HCT116 (cell line): Measurements from ENCODE around the gene GBF1. TPM values are rescaled to one million over a fixed set of nuclear protein-coding genes. Genes with fewer than 3 reads are reported as not detected.

Experiments
- ATAC-seq: fragments of 200-7000 bp; cut with Tn5 transposase; 2 replicates; pipeline ENCODE4 v1.9.1; 2020; ENCODE audit warnings: mild to moderate bottlenecking, moderate library complexity
- BruUV-seq: library from RNA; stranded (reverse); fragments of 400-500 nt; replicated peaks from 2 replicates; lab custom pipeline; 2021; lab: Mats Ljungman, UMichigan
- CTCF ChIA-PET: fragments of 300-600 bp; sonication (Branson Sonifier 250); formaldehyde crosslinking; loops from one replicate; lab custom pipeline; 2021; ENCODE audit warnings: antibody characterized with exemption; lab: Charles Lee
- POLR2A ChIA-PET: fragments of 300-600, 350-600 bp; sonication (Branson Sonifier 250); formaldehyde crosslinking; loops from one replicate; lab custom pipeline; 2021; ENCODE audit warnings: antibody characterized with exemption; lab: Charles Lee
- RAD21 ChIA-PET, 2 experiments: fragments of 300-600 bp; sonication (Branson Sonifier 250); formaldehyde crosslinking; loops; one replicate each; lab custom pipeline; 2023; ENCODE audit warnings: low total read pairs in 2 of 2; ENCODE audit not compliant: uncharacterized antibody in 2 of 2, unreplicated experiment in 2 of 2, low non-redundant PET in 1 of 2; lab: Charles Lee
- DNase-seq: peaks from one replicate; pipeline ENCODE4 v3.0.0-alpha.2; 2010; ENCODE audit warnings: low read depth, low spot score
- H2AFZ ChIP-seq: fragments of 200-600 bp; shearing (Covaris generic), sonication (generic); 2 replicates; pipeline ENCODE4 v1.6.1; 2017; ENCODE audit warnings: low read depth, mixed run types, mixed read lengths, antibody characterized with exemption, low read length; ENCODE audit not compliant: poor library complexity, severe bottlenecking
- H3K27ac ChIP-seq: 2 replicates; pipeline ENCODE4 v1.5.1; 2012; ENCODE audit warnings: low read depth, low read length
- H3K27me3 ChIP-seq: fragments of 200-600 bp; sonication (generic); 2 replicates; pipeline ENCODE4 v1.6.1; 2016; ENCODE audit warnings: mixed run types, low read length, mixed read lengths; ENCODE audit not compliant: insufficient read depth
- H3K36me3 ChIP-seq, 2 experiments: fragments of 200-500 bp in 1 of 2; fragments of 200-600 bp in 1 of 2; sonication (Bioruptor generic) in 1 of 2; sonication (generic) in 1 of 2; 2 replicates each; pipeline versions ENCODE4 v1.5.1 to v1.6.1; 2014 to 2016; ENCODE audit warnings: low read length in 2 of 2, inconsistent platforms in 1 of 2, mixed read lengths in 1 of 2, mixed run types in 1 of 2; ENCODE audit not compliant: insufficient read depth in 2 of 2, control insufficient read depth in 1 of 2
- H3K4me1 ChIP-seq, 2 experiments: fragments of 200-600 bp in 1 of 2; sonication (generic) in 1 of 2; 2 replicates each; pipeline versions ENCODE4 v1.5.1 to v1.6.1; 2012 to 2017; ENCODE audit warnings: low read length in 2 of 2, inconsistent platforms in 1 of 2, mild to moderate bottlenecking in 1 of 2, mixed read lengths in 1 of 2, mixed run types in 1 of 2, moderate library complexity in 1 of 2; ENCODE audit not compliant: insufficient read depth in 2 of 2, control insufficient read depth in 1 of 2
- H3K4me2 ChIP-seq: fragments of 200-600 bp; sonication (generic); 2 replicates; pipeline ENCODE4 v1.6.1; 2017; ENCODE audit warnings: mixed run types, low read length, mixed read lengths
- H3K4me3 ChIP-seq, 2 experiments: fragments of 200-600 bp in 1 of 2; sonication (generic) in 1 of 2; replicated peaks in 1 of 2; 2 replicates each; pipeline ENCODE4 v1.5.1; 2011 to 2016; ENCODE audit warnings: low read length in 2 of 2, control low read depth in 1 of 2, low read depth in 1 of 2, mild to moderate bottlenecking in 1 of 2, mixed read lengths in 1 of 2, mixed run types in 1 of 2
- H3K79me2 ChIP-seq: fragments of 200-600 bp; sonication (generic); 2 replicates; pipeline ENCODE4 v1.6.1; 2017; ENCODE audit warnings: mild to moderate bottlenecking, mixed run types, low read length, moderate library complexity, mixed read lengths; ENCODE audit not compliant: insufficient read depth
- H3K9ac ChIP-seq: fragments of 200-600 bp; sonication (generic); 2 replicates; pipeline ENCODE4 v1.6.1; 2016; ENCODE audit warnings: low read length, mixed read lengths
- H3K9me2 ChIP-seq: fragments of 200-600 bp; sonication (generic), shearing (Covaris generic); 2 replicates; pipeline ENCODE4 v1.6.1; 2017; ENCODE audit warnings: mixed run types, mild to moderate bottlenecking, moderate library complexity; ENCODE audit not compliant: insufficient read depth
- H3K9me3 ChIP-seq, 2 experiments: fragments of 200-500 bp in 1 of 2; fragments of 200-600 bp in 1 of 2; sonication (Bioruptor generic) in 1 of 2; sonication (generic) in 1 of 2; 2 replicates each; pipeline ENCODE4 v1.6.1; 2014 to 2017; ENCODE audit warnings: low read length in 2 of 2, mixed read lengths in 2 of 2, inconsistent platforms in 1 of 2, low read depth in 1 of 2, mild to moderate bottlenecking in 1 of 2, mixed run types in 1 of 2, moderate library complexity in 1 of 2; ENCODE audit not compliant: control insufficient read depth in 1 of 2, insufficient read depth in 1 of 2
- H4K20me1 ChIP-seq: fragments of 200-600 bp; sonication (generic), shearing (Covaris generic); 2 replicates; pipeline ENCODE4 v1.6.1; 2017; ENCODE audit warnings: mixed run types, mild to moderate bottlenecking, moderate library complexity; ENCODE audit not compliant: insufficient read depth
- ATF3 ChIP-seq: IDR thresholded peaks from 2 replicates; pipeline ENCODE4 v1.6.1; 2012
- CBX3 ChIP-seq: IDR thresholded peaks from 2 replicates; pipeline ENCODE4 v1.6.1; 2012; ENCODE audit warnings: low read depth
- CEBPB ChIP-seq: IDR thresholded peaks from 2 replicates; pipeline ENCODE4 v1.6.1; 2012; ENCODE audit warnings: low read depth
- FOSL1 ChIP-seq: IDR thresholded peaks from 2 replicates; pipeline ENCODE4 v1.6.1; 2012; ENCODE audit warnings: low read depth
- JUND ChIP-seq: IDR thresholded peaks from 2 replicates; pipeline ENCODE4 v1.6.1; 2012
- MAX ChIP-seq: IDR thresholded peaks from 2 replicates; pipeline ENCODE4 v1.6.1; 2012
- POLR2A ChIP-seq: IDR thresholded peaks from 2 replicates; pipeline ENCODE4 v1.7.0; 2011; ENCODE audit warnings: borderline replicate concordance; ENCODE audit not compliant: insufficient read depth, insufficient read length; ENCODE audit errors: extremely low read depth
- RAD21 ChIP-seq: IDR thresholded peaks from 2 replicates; pipeline ENCODE4 v1.6.1; 2012; ENCODE audit warnings: low read depth, mild to moderate bottlenecking
- REST ChIP-seq: IDR thresholded peaks from 2 replicates; pipeline ENCODE4 v1.6.1; 2012; ENCODE audit warnings: low read depth
- SIN3A ChIP-seq: IDR thresholded peaks from 2 replicates; pipeline ENCODE4 v1.6.1; 2012; ENCODE audit warnings: low read depth
- SRF ChIP-seq: IDR thresholded peaks from 2 replicates; pipeline ENCODE4 v1.6.1; 2012; ENCODE audit warnings: low read depth
- TCF7L2 ChIP-seq: IDR thresholded peaks from 2 replicates; pipeline ENCODE4 v1.7.0; 2011; ENCODE audit warnings: borderline replicate concordance, inconsistent platforms; ENCODE audit not compliant: insufficient read depth, insufficient read length; ENCODE audit errors: extremely low read depth
- YY1 ChIP-seq: IDR thresholded peaks from 2 replicates; pipeline ENCODE4 v1.6.1; 2011; ENCODE audit warnings: low read length, low read depth, moderate library complexity, mild to moderate bottlenecking; ENCODE audit not compliant: insufficient replicate concordance; ENCODE audit errors: extremely low read depth
- ZBTB33 ChIP-seq: IDR thresholded peaks from 2 replicates; pipeline ENCODE4 v1.6.1; 2011; ENCODE audit warnings: mild to moderate bottlenecking, low read length, moderate library complexity; ENCODE audit not compliant: insufficient replicate concordance; ENCODE audit errors: extremely low read depth
- ZFX ChIP-seq: fragments of 450-650 bp; IDR thresholded peaks from 2 replicates; pipeline ENCODE4 v1.6.1; 2017
- ZNF274 ChIP-seq: fragments of 200-500 bp; sonication (Bioruptor generic); IDR thresholded peaks from 2 replicates; pipeline ENCODE4 v1.6.1; 2014; ENCODE audit warnings: mild to moderate bottlenecking, low read depth, low read length, inconsistent platforms
- intact Hi-C: fragments of 100-400 bp; cut with micrococcal nuclease; formaldehyde crosslinking; loops from 2 replicates; pipeline ENCODE4 v1.10.0; 2022
- total RNA-seq: library from RNA; stranded (reverse); gene quantifications from one replicate; pipeline ENCODE4 v1.2.1, GENCODE V29; 2021; ENCODE audit not compliant: unreplicated experiment

GBF1 gene
- total RNA-seq, 1 experiment from 2014 or later, result 58.9 TPM

- no peak overlapping the region for H2AFZ ChIP-seq
- H3K9me3 ChIP-seq, result no peaks in the 10 kb centered on the region
- ChIA-PET CTCF (interaction anchor here (1.7 to 2.0 kb wide), 2 partner anchors 30 to 151 kb away, joined by 6 to 8 read pairs; no protein-coding TSS in a partner anchor), RAD21 (no interaction called here)
- H3K4me1 ChIP-seq, result no peaks in the 10 kb centered on the region
- no peaks in the 10 kb centered on the region for H3K9me2 ChIP-seq
- no peak for DNase-seq
- H3K9ac ChIP-seq, result no peak overlapping the region
- H3K36me3 ChIP-seq, result peaks cover 20 to 24% of the 10 kb centered on the region in 2 experiments
- TF ChIP-seq POLR2A (no peak), REST (no peak), MAX (no peak), RAD21 (no peak), FOSL1 (no peak), ZBTB33 (no peak), SIN3A (no peak), SRF (no peak), TCF7L2 (no peak), JUND (no peak), ATF3 (no peak), ZFX (no peak), YY1 (no peak), CEBPB (no peak), ZNF274 (no peak), CBX3 (no peak)
- TF ChIP-seq, all 23 proteins: peak for 0
- Histone ChIP-seq H3K4me3 (no peak overlapping the region), H3K27ac (no peak overlapping the region), H4K20me1 (no peaks in the 10 kb centered on the region), H3K79me2 (no peaks in the 10 kb centered on the region), H3K4me2 (no peak overlapping the region), H3K27me3 (no peaks in the 10 kb centered on the region)
- ATAC-seq, result no peak
- BruUV-seq, result no TSS peak
- POLR2A ChIA-PET, result interaction anchor here (1.2 kb wide), 1 partner anchor 9 kb away, joined by 3 read pairs; no protein-coding TSS in a partner anchor
- intact Hi-C loops, result no loop called here
Observed at GRCh38 chr10:102381983-102382382, 136.7 kb downstream of the GBF1 start.
